Neural cell (in vitro differentiated cells): Measurements from ENCODE around the gene ZFP42. TPM values are rescaled to one million over a fixed set of nuclear protein-coding genes. Genes with fewer than 3 reads are reported as not detected.

Experiments used
- H2AFZ ChIP-seq: fragments of 200-600, 300-800 bp; sonication (generic), shearing (Covaris generic); 2 replicates; pipeline ENCODE4 v1.6.0; 2014; ENCODE audit warnings: low read depth, mild to moderate bottlenecking, antibody characterized with exemption, low read length, moderate library complexity
- H3F3A ChIP-seq: fragments of 200-600 bp; shearing (Covaris generic); 2 replicates; pipeline ENCODE4 v1.6.1; 2016; ENCODE audit warnings: mild to moderate bottlenecking, moderate library complexity, mixed read lengths, antibody characterized with exemption, low read length; ENCODE audit not compliant: insufficient read depth, poor library complexity, severe bottlenecking
- H3K27ac ChIP-seq: fragments of 200-600, 300-800 bp; sonication (generic), shearing (Covaris generic); 2 replicates; pipeline ENCODE4 v1.5.1; 2014; ENCODE audit warnings: mild to moderate bottlenecking, low read length, moderate library complexity
- H3K27me3 ChIP-seq: fragments of 300-800, 200-600 bp; sonication (generic), shearing (Covaris generic); 2 replicates; pipeline ENCODE4 v1.6.0; 2014; ENCODE audit warnings: mild to moderate bottlenecking, low read depth, low read length, moderate library complexity; ENCODE audit not compliant: insufficient read depth
- H3K36me3 ChIP-seq: fragments of 300-800, 200-600 bp; sonication (generic), shearing (Covaris generic); 2 replicates; pipeline ENCODE4 v1.5.1; 2014; ENCODE audit warnings: mild to moderate bottlenecking, antibody characterized with exemption, low read length, moderate library complexity; ENCODE audit not compliant: insufficient read depth
- H3K4me2 ChIP-seq: fragments of 300-800, 200-600 bp; sonication (generic), shearing (Covaris generic); 2 replicates; pipeline ENCODE4 v1.6.0; 2014; ENCODE audit warnings: mild to moderate bottlenecking, low read length
- H3K4me3 ChIP-seq: fragments of 300-800, 200-600 bp; sonication (generic), shearing (Covaris generic); 2 replicates; pipeline ENCODE4 v1.5.1; 2014; ENCODE audit warnings: mild to moderate bottlenecking, low read length, moderate library complexity
- H3K79me2 ChIP-seq: fragments of 200-600 bp; shearing (Covaris generic); replicated peaks from 2 replicates; pipeline ENCODE4 v1.6.0; 2014; ENCODE audit warnings: mild to moderate bottlenecking, low read length, moderate library complexity; ENCODE audit not compliant: insufficient read depth
- H3K9ac ChIP-seq: fragments of 300-800, 200-600 bp; sonication (generic), shearing (Covaris generic); 2 replicates; pipeline ENCODE4 v1.6.1; 2016; ENCODE audit warnings: mild to moderate bottlenecking, low read length, mixed read lengths
- H3K9me2 ChIP-seq: fragments of 200-600 bp; shearing (Covaris generic); 2 replicates; pipeline ENCODE4 v1.6.1; 2016; ENCODE audit warnings: mild to moderate bottlenecking, low read length, mixed read lengths; ENCODE audit not compliant: insufficient read depth
- H3K9me3 ChIP-seq: fragments of 200-600, 300-800 bp; sonication (generic), shearing (Covaris generic); 2 replicates; pipeline ENCODE4 v1.6.1; 2016; ENCODE audit warnings: mild to moderate bottlenecking, mixed run types, low read length, moderate library complexity, mixed read lengths
- H4K20me1 ChIP-seq: fragments of 200-600 bp; shearing (Covaris generic); 2 replicates; pipeline ENCODE4 v1.6.1; 2016; ENCODE audit warnings: mild to moderate bottlenecking, mixed run types; ENCODE audit not compliant: insufficient read depth
- EP300 ChIP-seq: fragments of 450-650 bp; conservative IDR thresholded peaks from 2 replicates; pipeline ENCODE4 v1.6.1; 2014; ENCODE audit warnings: antibody characterized with exemption, mild to moderate bottlenecking, moderate library complexity; ENCODE audit not compliant: poor library complexity, severe bottlenecking
- EZH2 ChIP-seq: fragments of 200-600, 300-800 bp; shearing (Covaris generic), sonication (generic); IDR thresholded peaks from 2 replicates; pipeline ENCODE4 v1.6.1; 2014; ENCODE audit warnings: antibody characterized with exemption, low read length, borderline replicate concordance, mild to moderate bottlenecking; ENCODE audit not compliant: insufficient read depth, poor library complexity, severe bottlenecking
- POLR2AphosphoS5 ChIP-seq: IDR thresholded peaks from 2 replicates; pipeline ENCODE4 v1.6.1; 2012
- TAF1 ChIP-seq: IDR thresholded peaks from 2 replicates; pipeline ENCODE4 v1.6.1; 2012; ENCODE audit warnings: low read depth
- polyA plus RNA-seq: library from polyadenylated mRNA; depleted of rRNA; stranded (reverse); fragments of >200 nt; gene quantifications from 2 replicates; pipeline ENCODE4 v1.2.3, GENCODE V29; 2014
- TF ChIP-seq, protein P1 (sequence below): IDR thresholded peaks from 2 replicates; pipeline ENCODE4 v1.6.1; 2012; ENCODE audit warnings: borderline replicate concordance
- TF ChIP-seq, protein P2 (sequence below): fragments of 450-650 bp; IDR thresholded peaks from 2 replicates; pipeline ENCODE4 v1.5.1; 2014; ENCODE audit warnings: antibody characterized with exemption, mild to moderate bottlenecking, moderate library complexity; ENCODE audit not compliant: poor library complexity, severe bottlenecking

The ZFP42 gene
- polyA plus RNA-seq, 1 donor from 2014 or later, result not detected

- TF ChIP-seq, protein P1, sequence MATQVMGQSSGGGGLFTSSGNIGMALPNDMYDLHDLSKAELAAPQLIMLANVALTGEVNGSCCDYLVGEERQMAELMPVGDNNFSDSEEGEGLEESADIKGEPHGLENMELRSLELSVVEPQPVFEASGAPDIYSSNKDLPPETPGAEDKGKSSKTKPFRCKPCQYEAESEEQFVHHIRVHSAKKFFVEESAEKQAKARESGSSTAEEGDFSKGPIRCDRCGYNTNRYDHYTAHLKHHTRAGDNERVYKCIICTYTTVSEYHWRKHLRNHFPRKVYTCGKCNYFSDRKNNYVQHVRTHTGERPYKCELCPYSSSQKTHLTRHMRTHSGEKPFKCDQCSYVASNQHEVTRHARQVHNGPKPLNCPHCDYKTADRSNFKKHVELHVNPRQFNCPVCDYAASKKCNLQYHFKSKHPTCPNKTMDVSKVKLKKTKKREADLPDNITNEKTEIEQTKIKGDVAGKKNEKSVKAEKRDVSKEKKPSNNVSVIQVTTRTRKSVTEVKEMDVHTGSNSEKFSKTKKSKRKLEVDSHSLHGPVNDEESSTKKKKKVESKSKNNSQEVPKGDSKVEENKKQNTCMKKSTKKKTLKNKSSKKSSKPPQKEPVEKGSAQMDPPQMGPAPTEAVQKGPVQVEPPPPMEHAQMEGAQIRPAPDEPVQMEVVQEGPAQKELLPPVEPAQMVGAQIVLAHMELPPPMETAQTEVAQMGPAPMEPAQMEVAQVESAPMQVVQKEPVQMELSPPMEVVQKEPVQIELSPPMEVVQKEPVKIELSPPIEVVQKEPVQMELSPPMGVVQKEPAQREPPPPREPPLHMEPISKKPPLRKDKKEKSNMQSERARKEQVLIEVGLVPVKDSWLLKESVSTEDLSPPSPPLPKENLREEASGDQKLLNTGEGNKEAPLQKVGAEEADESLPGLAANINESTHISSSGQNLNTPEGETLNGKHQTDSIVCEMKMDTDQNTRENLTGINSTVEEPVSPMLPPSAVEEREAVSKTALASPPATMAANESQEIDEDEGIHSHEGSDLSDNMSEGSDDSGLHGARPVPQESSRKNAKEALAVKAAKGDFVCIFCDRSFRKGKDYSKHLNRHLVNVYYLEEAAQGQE, result no peak
- no peak for TF ChIP-seq TAF1
- Histone ChIP-seq H3K27me3 (no peaks in the 10 kb centered on the region), H4K20me1 (no peaks in the 10 kb centered on the region), H3K9me2 (no peaks in the 10 kb centered on the region), H3K79me2 (no peaks in the 10 kb centered on the region), H3K27ac (no peak overlapping the region), H3K9ac (no peak overlapping the region), H3K4me3 (no peak overlapping the region), H2AFZ (no peak overlapping the region), H3K36me3 (no peaks in the 10 kb centered on the region), H3K4me2 (no peak overlapping the region), H3F3A (no peaks in the 10 kb centered on the region), H3K9me3 (no peaks in the 10 kb centered on the region)
Observed at GRCh38 chr4:187999406-187999932, 3.9 kb downstream of the ZFP42 start.

GRCh38 chr4:188002323-188002722, 6.8 kb downstream of the ZFP42 start:
- Histone ChIP-seq H3K4me2 (no peak overlapping the region), H2AFZ (no peak overlapping the region), H3K9ac (no peak overlapping the region), H3K27ac (no peak overlapping the region), H3K9me2 (no peaks in the 10 kb centered on the region), H3K9me3 (no peaks in the 10 kb centered on the region), H3K36me3 (no peaks in the 10 kb centered on the region), H3F3A (no peaks in the 10 kb centered on the region), H3K4me3 (no peak overlapping the region), H3K27me3 (no peaks in the 10 kb centered on the region), H4K20me1 (no peaks in the 10 kb centered on the region), H3K79me2 (no peaks in the 10 kb centered on the region)
- TF ChIP-seq, protein P1, result no peak
- no peak for TF ChIP-seq EP300
- no peak for TF ChIP-seq POLR2AphosphoS5
- TF ChIP-seq, protein P2, sequence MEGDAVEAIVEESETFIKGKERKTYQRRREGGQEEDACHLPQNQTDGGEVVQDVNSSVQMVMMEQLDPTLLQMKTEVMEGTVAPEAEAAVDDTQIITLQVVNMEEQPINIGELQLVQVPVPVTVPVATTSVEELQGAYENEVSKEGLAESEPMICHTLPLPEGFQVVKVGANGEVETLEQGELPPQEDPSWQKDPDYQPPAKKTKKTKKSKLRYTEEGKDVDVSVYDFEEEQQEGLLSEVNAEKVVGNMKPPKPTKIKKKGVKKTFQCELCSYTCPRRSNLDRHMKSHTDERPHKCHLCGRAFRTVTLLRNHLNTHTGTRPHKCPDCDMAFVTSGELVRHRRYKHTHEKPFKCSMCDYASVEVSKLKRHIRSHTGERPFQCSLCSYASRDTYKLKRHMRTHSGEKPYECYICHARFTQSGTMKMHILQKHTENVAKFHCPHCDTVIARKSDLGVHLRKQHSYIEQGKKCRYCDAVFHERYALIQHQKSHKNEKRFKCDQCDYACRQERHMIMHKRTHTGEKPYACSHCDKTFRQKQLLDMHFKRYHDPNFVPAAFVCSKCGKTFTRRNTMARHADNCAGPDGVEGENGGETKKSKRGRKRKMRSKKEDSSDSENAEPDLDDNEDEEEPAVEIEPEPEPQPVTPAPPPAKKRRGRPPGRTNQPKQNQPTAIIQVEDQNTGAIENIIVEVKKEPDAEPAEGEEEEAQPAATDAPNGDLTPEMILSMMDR, result no peak
- TF ChIP-seq EZH2, result no peak
